Nephron progenitor cell (in vitro differentiated cells): ENCODE results near the gene PLCG2.

ENCODE experiments used
- DNase-seq: peaks from one replicate; pipeline ENCODE4 v3.0.0; 2021
- H3K27ac Mint-ChIP-seq: 2 replicates; pipeline ENCODE4 v1.8.0; 2021; ENCODE audit warnings: mild to moderate bottlenecking, moderate library complexity, mixed read lengths
- H3K27me3 Mint-ChIP-seq: 2 replicates; pipeline ENCODE4 v1.8.0; 2021; ENCODE audit warnings: mild to moderate bottlenecking, low read depth, mixed read lengths; ENCODE audit not compliant: poor library complexity
- H3K36me3 Mint-ChIP-seq: 2 replicates; pipeline ENCODE4 v1.8.0; 2021; ENCODE audit warnings: low read depth, mixed read lengths
- H3K4me1 Mint-ChIP-seq: 2 replicates; pipeline ENCODE4 v1.8.0; 2021; ENCODE audit warnings: mixed read lengths
- H3K4me3 Mint-ChIP-seq: 2 replicates; pipeline ENCODE4 v1.8.0; 2021; ENCODE audit warnings: mild to moderate bottlenecking, moderate library complexity, mixed read lengths
- H3K9me3 Mint-ChIP-seq: 2 replicates; pipeline ENCODE4 v1.8.0; 2021; ENCODE audit warnings: mild to moderate bottlenecking, moderate library complexity, mixed read lengths
- TF ChIP-seq, protein P1 (sequence below): fragments of 200-600 bp; sonication (generic); IDR thresholded peaks from 2 replicates; pipeline ENCODE4 v1.5.0; 2021; ENCODE audit warnings: antibody characterized with exemption

PLCG2 gene

DNA sequence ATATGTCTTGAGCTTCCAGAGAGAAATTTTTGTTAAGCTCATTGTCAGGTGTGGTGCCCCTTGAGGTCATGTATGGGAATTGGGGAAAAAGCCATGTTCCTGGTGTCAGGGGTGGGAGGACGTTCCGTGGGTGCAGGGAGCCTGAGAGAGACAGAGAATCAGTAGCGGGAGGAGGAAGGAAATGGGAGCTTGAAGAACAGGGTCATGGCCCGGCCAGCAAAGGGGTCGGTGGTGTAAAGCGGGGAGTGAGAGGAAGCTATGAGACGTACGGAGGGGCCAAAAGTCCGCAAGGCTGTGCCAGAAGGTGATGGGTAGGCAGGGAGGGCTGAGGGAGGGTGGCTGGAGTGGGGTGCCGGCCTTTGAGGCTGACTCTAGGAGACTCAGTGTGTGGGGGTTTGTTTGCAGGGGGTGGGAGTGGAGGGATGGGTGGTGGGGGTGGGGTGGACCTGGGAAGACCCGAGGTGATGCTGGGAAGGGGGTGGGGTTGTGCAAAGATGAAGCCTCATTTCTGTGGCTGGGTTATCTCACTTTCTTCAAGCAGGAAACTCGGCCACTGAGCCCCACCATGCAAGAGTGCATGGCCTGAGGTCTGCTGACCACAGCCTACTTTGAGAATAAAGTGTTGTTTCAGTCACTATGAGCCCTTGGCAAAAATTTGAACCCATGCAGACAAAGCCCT, 63.6 kb downstream of the PLCG2 start:
- no peak overlapping the region for H3K27ac Mint-ChIP-seq

GRCh38 chr16:81843243-81843582, 64.1 kb downstream of the PLCG2 start:
- TF ChIP-seq, protein P1, sequence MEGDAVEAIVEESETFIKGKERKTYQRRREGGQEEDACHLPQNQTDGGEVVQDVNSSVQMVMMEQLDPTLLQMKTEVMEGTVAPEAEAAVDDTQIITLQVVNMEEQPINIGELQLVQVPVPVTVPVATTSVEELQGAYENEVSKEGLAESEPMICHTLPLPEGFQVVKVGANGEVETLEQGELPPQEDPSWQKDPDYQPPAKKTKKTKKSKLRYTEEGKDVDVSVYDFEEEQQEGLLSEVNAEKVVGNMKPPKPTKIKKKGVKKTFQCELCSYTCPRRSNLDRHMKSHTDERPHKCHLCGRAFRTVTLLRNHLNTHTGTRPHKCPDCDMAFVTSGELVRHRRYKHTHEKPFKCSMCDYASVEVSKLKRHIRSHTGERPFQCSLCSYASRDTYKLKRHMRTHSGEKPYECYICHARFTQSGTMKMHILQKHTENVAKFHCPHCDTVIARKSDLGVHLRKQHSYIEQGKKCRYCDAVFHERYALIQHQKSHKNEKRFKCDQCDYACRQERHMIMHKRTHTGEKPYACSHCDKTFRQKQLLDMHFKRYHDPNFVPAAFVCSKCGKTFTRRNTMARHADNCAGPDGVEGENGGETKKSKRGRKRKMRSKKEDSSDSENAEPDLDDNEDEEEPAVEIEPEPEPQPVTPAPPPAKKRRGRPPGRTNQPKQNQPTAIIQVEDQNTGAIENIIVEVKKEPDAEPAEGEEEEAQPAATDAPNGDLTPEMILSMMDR: no peak
- Mint-ChIP-seq H3K27ac (no peak overlapping the region), H3K36me3 (peaks cover 8% of the 10 kb centered on the region), H3K4me1 (peaks cover 37% of the 10 kb centered on the region), H3K27me3 (peaks cover 3% of the 10 kb centered on the region), H3K9me3 (peaks cover 12% of the 10 kb centered on the region), H3K4me3 (no peak overlapping the region)
- DNase-seq: no peak

More for the DNA sequence above, 63.6 kb downstream of the PLCG2 start:
- peaks cover 37% of the 10 kb centered on the region for H3K4me1 Mint-ChIP-seq
- DNase-seq: no peak
- peaks cover 5% of the 10 kb centered on the region for H3K27me3 Mint-ChIP-seq
- peaks cover 12% of the 10 kb centered on the region for H3K9me3 Mint-ChIP-seq
- TF ChIP-seq, protein P1: no peak
- H3K4me3 Mint-ChIP-seq: peak overlapping the region; percentile 5
- peaks cover 8% of the 10 kb centered on the region for H3K36me3 Mint-ChIP-seq

DNA sequence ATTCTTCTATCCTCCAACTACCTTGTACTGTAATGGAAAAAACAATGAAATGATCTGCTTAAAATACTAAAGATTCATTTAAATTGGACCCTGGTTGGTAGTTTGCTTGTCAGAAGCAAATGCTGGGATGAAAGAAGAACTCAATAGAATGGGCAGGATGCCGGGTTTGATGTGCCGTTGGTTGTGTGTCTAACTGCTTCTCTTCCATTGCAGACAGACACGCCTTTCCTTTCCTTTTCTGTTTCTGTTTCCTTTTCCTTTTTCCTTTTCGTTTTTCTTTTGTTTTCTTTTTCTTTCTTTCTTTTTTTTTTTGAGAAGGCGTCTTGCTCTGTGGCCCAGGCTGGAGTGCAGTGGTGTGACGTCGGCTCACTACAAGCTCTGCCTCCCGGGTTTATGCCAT, 64.6 kb downstream of the PLCG2 start:
- Mint-ChIP-seq H3K27me3 (peaks cover 3% of the 10 kb centered on the region), H3K27ac (no peak overlapping the region), H3K9me3 (peaks cover 12% of the 10 kb centered on the region), H3K4me1 (peaks cover 37% of the 10 kb centered on the region), H3K4me3 (no peak overlapping the region), H3K36me3 (peaks cover 8% of the 10 kb centered on the region)
- DNase-seq: no peak
- TF ChIP-seq, protein P1: no peak

GRCh38 chr16:81846105-81846504, 67.0 kb downstream of the PLCG2 start:
- Mint-ChIP-seq H3K9me3 (peaks cover 8% of the 10 kb centered on the region), H3K27ac (no peak overlapping the region), H3K4me1 (peaks cover 52% of the 10 kb centered on the region), H3K27me3 (peaks cover under 1% of the 10 kb centered on the region), H3K36me3 (peaks cover 8% of the 10 kb centered on the region), H3K4me3 (no peak overlapping the region)
- no peak for DNase-seq
- TF ChIP-seq, protein P1: no peak

- peak overlapping the region; percentile 33 for H3K27ac Mint-ChIP-seq
- TF ChIP-seq, protein P1: no peak
- peaks cover 12% of the 10 kb centered on the region for H3K27me3 Mint-ChIP-seq
- H3K9me3 Mint-ChIP-seq: peaks cover 8% of the 10 kb centered on the region
- no peak for DNase-seq
- no peak overlapping the region for H3K4me3 Mint-ChIP-seq
- peaks cover 53% of the 10 kb centered on the region for H3K4me1 Mint-ChIP-seq
- peaks cover 8% of the 10 kb centered on the region for H3K36me3 Mint-ChIP-seq
These were observed 69.3 kb downstream of the PLCG2 start for GRCh38 chr16:81848306-81848853.
